Smooth muscle cell of the umbilical artery (primary cell): ENCODE data around the gene NFXL1. TPM values are rescaled to one million over a fixed set of nuclear protein-coding genes. Genes with fewer than 3 reads are reported as not detected.

ENCODE experiments used
- total RNA-seq: library from RNA; depleted of rRNA; stranded (reverse); fragments of >200 nt; gene quantifications from 2 replicates; pipeline ENCODE4 v1.2.3, GENCODE V29; 2014

The NFXL1 gene
- total RNA-seq, result 7.7 and 14.0 TPM in 2 replicates

GRCh38 chr4:47914220-47914925 lies at the start of gene NFXL1:
NFXL1 (minus strand) TSS chr4:47914583; CDS start chr4:47914203, 380 bp downstream.

DNA sequence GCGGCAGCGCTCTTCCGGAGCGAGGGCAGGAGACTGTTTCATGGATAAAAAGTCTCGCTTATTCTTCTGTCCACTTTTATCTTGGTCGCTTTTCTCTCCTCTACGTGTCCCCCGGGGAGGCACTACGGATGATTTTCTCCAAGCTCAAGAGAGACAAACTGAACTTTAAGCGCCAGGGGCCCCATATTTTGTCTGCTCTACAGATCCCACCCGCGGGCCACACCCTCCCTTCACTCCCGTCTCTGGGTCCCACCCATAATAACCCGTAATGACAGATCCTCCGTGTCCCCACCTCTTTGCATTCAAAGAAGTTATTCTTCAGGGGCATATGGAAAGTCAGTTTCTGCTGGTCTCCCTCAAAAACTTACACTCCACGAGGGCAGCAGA lies 76.5 kb downstream of the NFXL1 start, which contains the start of gene CORIN:
CORIN (minus strand) TSS at position 160 of the 387 bp plus-strand sequence; CDS start at position 42, 118 bp downstream.

Other genes starting within 250 kb of the NFXL1 start
- gene CORIN, start 76.5 kb downstream of the NFXL1 start, total RNA-seq, result 0.23 TPM in 1 of 2 replicates, not detected in the other
- gene CNGA1, start 102.1 kb upstream of the NFXL1 start, total RNA-seq, result 0.30 and 0.42 TPM in 2 replicates
- gene NIPAL1, start 102.2 kb upstream of the NFXL1 start, total RNA-seq, result 0.59 and 2.7 TPM in 2 replicates
- gene TXK, start 219.7 kb upstream of the NFXL1 start, total RNA-seq, result 0.59 and 0.60 TPM in 2 replicates